Smooth muscle cell (in vitro differentiated cells): ENCODE data around the gene CAMSAP1. TPM values are rescaled to one million over a fixed set of nuclear protein-coding genes. Genes with fewer than 3 reads are reported as not detected.
A peak's percentile ranks its signal among the peaks of the same experiment; 100 is the strongest.

Source experiments
- DNase-seq: peaks from one replicate; lab custom pipeline; 2025; ENCODE audit not compliant: unreplicated experiment; lab: John Stamatoyannopoulos, UW
- H2AFZ ChIP-seq: fragments of 200-600 bp; sonication (generic); 2 replicates; pipeline ENCODE4 v1.6.0; 2016; ENCODE audit warnings: antibody characterized with exemption, low read depth, mild to moderate bottlenecking
- H3F3A ChIP-seq: fragments of 200-600 bp; sonication (generic); 2 replicates; pipeline ENCODE4 v1.6.0; 2017; ENCODE audit warnings: antibody characterized with exemption, low read depth
- H3K27ac ChIP-seq: fragments of 200-600 bp; sonication (generic); 2 replicates; pipeline ENCODE4 v1.5.1; 2016; ENCODE audit warnings: low read depth, mild to moderate bottlenecking
- H3K27me3 ChIP-seq: fragments of 200-600 bp; sonication (generic); 2 replicates; pipeline ENCODE4 v1.6.1; 2016; ENCODE audit warnings: low read depth, mild to moderate bottlenecking
- H3K36me3 ChIP-seq: fragments of 200-600 bp; sonication (generic); 2 replicates; pipeline ENCODE4 v1.5.1; 2016; ENCODE audit warnings: low read depth
- H3K4me1 ChIP-seq: fragments of 200-600 bp; sonication (generic); 2 replicates; pipeline ENCODE4 v1.5.1; 2016; ENCODE audit warnings: low read depth
- H3K4me2 ChIP-seq: fragments of 200-600 bp; sonication (generic); 2 replicates; pipeline ENCODE4 v1.6.0; 2016; ENCODE audit warnings: mild to moderate bottlenecking
- H3K4me3 ChIP-seq: fragments of 200-600 bp; sonication (generic); 2 replicates; pipeline ENCODE4 v1.5.1; 2016; ENCODE audit warnings: mild to moderate bottlenecking
- H3K79me2 ChIP-seq: fragments of 200-600 bp; sonication (generic); 2 replicates; pipeline ENCODE4 v1.6.0; 2016; ENCODE audit warnings: low read depth, mild to moderate bottlenecking
- H3K9ac ChIP-seq: fragments of 200-600 bp; sonication (generic); 2 replicates; pipeline ENCODE4 v1.6.0; 2016; ENCODE audit warnings: low read depth
- H3K9me3 ChIP-seq: fragments of 200-600 bp; sonication (generic); replicated peaks from 2 replicates; pipeline ENCODE4 v1.5.1; 2016; ENCODE audit warnings: low read depth
- H4K20me1 ChIP-seq: fragments of 200-600 bp; sonication (generic); 2 replicates; pipeline ENCODE4 v1.6.0; 2016; ENCODE audit warnings: low read depth
- WGBS: methylation state at CpG from one replicate; pipeline ENCODE4 v1.1.7; 2016; ENCODE audit warnings: low lambda C conversion rate; 5-methylcytosine and 5-hydroxymethylcytosine counted together
- polyA plus RNA-seq: library from polyadenylated mRNA; unstranded; fragments of >200 nt; fragmentation: Nextera tagmentation; extraction: Ambion mirVana; gene quantifications from 2 replicates; pipeline ENCODE4 v1.2.1, GENCODE V29; 2016
- total RNA-seq: library from RNA; depleted of rRNA; stranded (reverse); fragments of >200 nt; gene quantifications from 2 replicates; pipeline ENCODE4 v1.2.3, GENCODE V29; 2014
- TF ChIP-seq, protein P1 (sequence below): fragments of 200-600 bp; sonication (generic); IDR thresholded peaks from 2 replicates; pipeline ENCODE4 v1.5.1; 2017; ENCODE audit warnings: borderline replicate concordance, mild to moderate bottlenecking, antibody characterized with exemption; ENCODE audit not compliant: insufficient read depth, poor library complexity, severe bottlenecking

The CAMSAP1 gene
- total and polyA plus RNA-seq, 2 experiments from 2014 or later: 5.4 to 17.8 TPM

DNA sequence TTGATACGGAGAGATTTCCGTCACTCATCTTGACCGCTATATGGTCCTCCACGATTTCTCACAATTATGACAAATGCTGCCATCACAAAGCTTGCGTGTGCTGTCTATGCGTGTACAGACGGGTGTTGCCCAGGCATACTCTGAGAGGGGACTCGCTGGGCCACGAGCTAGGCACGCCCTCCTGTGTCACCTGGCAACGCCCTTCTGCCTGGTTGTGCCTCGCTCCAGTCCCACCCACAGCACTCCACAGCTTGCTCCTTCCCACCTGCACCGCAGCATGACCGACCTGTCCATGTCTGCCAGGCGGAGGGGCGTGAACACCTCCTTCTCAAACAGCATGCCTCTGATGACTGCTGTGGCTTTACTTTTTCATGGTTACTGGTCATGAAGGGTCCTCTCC lies 55.6 kb downstream of the CAMSAP1 start:
- H3K4me2 ChIP-seq: no peak overlapping the region
- H3K27me3 ChIP-seq: no peaks in the 10 kb centered on the region
- peaks cover 77% of the 10 kb centered on the region for H4K20me1 ChIP-seq
- H3K4me3 ChIP-seq: no peak overlapping the region
- DNase-seq: no peak
- no peaks in the 10 kb centered on the region for H3K4me1 ChIP-seq
- H3K27ac ChIP-seq: no peak overlapping the region
- H2AFZ ChIP-seq: no peak overlapping the region
- peaks cover 12% of the 10 kb centered on the region for H3K79me2 ChIP-seq
- TF ChIP-seq, protein P1, sequence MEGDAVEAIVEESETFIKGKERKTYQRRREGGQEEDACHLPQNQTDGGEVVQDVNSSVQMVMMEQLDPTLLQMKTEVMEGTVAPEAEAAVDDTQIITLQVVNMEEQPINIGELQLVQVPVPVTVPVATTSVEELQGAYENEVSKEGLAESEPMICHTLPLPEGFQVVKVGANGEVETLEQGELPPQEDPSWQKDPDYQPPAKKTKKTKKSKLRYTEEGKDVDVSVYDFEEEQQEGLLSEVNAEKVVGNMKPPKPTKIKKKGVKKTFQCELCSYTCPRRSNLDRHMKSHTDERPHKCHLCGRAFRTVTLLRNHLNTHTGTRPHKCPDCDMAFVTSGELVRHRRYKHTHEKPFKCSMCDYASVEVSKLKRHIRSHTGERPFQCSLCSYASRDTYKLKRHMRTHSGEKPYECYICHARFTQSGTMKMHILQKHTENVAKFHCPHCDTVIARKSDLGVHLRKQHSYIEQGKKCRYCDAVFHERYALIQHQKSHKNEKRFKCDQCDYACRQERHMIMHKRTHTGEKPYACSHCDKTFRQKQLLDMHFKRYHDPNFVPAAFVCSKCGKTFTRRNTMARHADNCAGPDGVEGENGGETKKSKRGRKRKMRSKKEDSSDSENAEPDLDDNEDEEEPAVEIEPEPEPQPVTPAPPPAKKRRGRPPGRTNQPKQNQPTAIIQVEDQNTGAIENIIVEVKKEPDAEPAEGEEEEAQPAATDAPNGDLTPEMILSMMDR: no peak
- no peak overlapping the region for H3K9ac ChIP-seq
- H3K36me3 ChIP-seq: no peaks in the 10 kb centered on the region
- no peaks in the 10 kb centered on the region for H3K9me3 ChIP-seq
- peaks cover 8% of the 10 kb centered on the region for H3F3A ChIP-seq
- 91% methylated on average over 14 of the region's 16 CpGs for WGBS

DNA sequence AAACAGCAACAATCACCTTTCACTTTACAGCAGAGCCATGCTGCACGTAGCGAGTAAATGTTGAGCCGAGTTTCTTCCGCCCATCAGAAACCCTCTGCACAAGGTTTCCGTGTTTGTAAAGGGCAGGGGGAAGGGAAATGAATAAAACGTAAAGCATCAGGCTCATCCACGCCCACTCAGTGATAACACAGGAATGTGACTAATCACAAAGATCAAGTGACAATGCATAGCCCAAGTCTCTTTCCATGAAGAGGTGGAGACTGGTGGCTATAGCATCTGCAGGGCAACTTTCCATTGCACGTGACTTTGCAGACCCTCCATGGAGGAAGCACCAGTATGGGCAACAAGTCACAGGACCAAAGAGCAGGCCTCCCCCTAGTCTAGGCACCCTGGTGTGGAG lies 56.6 kb downstream of the CAMSAP1 start:
- Histone ChIP-seq H3K9me3 (no peaks in the 10 kb centered on the region), H2AFZ (no peak overlapping the region), H3K27me3 (no peaks in the 10 kb centered on the region), H3F3A (peaks cover 8% of the 10 kb centered on the region), H3K27ac (no peak overlapping the region), H4K20me1 (peaks cover 72% of the 10 kb centered on the region), H3K36me3 (peaks cover 4% of the 10 kb centered on the region), H3K4me3 (no peak overlapping the region), H3K79me2 (peaks cover 19% of the 10 kb centered on the region), H3K4me2 (peak overlapping the region; percentile 67), H3K4me1 (no peaks in the 10 kb centered on the region), H3K9ac (no peak overlapping the region)
- 49% methylated on average over 8 of the region's 8 CpGs for WGBS
- no peak for DNase-seq
- TF ChIP-seq, protein P1: no peak

DNA sequence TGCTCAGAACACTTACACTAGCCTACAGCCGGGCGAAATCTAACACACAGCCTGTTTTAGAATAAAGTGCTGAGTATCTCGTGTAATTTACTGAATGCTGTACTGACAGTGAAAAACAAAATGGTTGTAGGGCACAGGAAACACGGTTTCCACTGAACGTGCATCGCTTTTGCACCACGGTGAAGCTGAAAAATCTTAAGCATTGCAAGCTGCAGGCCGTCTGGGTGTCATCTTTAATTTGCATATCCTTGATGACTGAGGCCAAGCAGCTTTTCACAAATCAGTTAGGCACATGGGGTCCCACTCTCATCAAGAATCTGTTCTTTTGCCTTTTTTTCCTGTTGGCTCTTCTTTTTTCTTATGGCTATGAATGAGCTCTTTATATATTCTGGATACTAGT lies 58.2 kb downstream of the CAMSAP1 start:
- Histone ChIP-seq H3K4me1 (no peaks in the 10 kb centered on the region), H3K9ac (no peak overlapping the region), H2AFZ (no peak overlapping the region), H3K79me2 (peaks cover 30% of the 10 kb centered on the region), H3K36me3 (peaks cover 18% of the 10 kb centered on the region), H3K9me3 (no peaks in the 10 kb centered on the region), H3F3A (peaks cover 8% of the 10 kb centered on the region), H3K27me3 (no peaks in the 10 kb centered on the region), H3K27ac (no peak overlapping the region), H4K20me1 (peaks cover 59% of the 10 kb centered on the region), H3K4me3 (no peak overlapping the region), H3K4me2 (no peak overlapping the region)
- DNase-seq: no peak
- TF ChIP-seq, protein P1: no peak
- WGBS: 80% methylated on average over 8 of the region's 8 CpGs

DNA sequence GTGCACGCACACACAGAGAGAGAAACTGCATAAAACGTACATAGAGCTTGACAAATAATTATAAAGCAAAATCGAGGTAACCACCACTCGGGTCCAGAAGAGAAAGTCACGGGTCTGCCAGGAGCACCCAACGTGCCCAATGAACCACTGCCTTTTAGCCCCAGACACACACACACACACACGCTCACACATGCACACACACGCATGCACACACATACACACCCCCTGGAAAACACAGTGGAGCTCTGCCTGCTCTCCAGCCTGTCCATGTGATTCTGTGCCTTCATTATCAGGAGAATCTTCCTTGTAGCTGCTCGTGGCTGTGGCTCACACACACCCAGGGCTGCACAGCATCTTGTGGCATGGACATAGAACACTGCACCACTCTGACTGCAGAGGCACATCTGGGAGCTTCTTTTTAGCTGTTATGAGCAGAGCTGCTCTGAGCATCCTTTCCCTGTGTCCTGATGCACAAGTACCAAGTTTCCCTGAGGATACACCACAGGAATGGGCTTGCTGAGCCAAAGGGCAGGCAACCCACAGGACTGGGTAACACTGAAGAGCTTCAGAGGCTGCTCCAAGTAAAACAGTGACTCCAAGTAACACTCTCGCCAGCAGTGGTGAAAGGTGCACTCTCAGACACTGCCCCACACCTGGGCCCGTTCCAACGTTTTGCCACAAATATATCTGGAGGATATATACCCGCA lies 58.9 kb downstream of the CAMSAP1 start:
- 93% methylated on average over 13 of the region's 13 CpGs for WGBS
- TF ChIP-seq, protein P1: no peak
- no peak overlapping the region for H3K4me3 ChIP-seq
- no peak overlapping the region for H3K9ac ChIP-seq
- H3F3A ChIP-seq: peaks cover 8% of the 10 kb centered on the region
- peaks cover 34% of the 10 kb centered on the region for H3K79me2 ChIP-seq
- no peaks in the 10 kb centered on the region for H3K9me3 ChIP-seq
- no peaks in the 10 kb centered on the region for H3K27me3 ChIP-seq
- DNase-seq: no peak
- H2AFZ ChIP-seq: no peak overlapping the region
- H3K4me2 ChIP-seq: no peak overlapping the region
- H3K27ac ChIP-seq: no peak overlapping the region
- H3K4me1 ChIP-seq: no peaks in the 10 kb centered on the region
- peaks cover 56% of the 10 kb centered on the region for H4K20me1 ChIP-seq
- peaks cover 18% of the 10 kb centered on the region for H3K36me3 ChIP-seq
